GM13976 (cell line): ENCODE results near the gene HOXC6.
"Not testable (repeated sequence)": the region's sequence is repeated elsewhere in the genome, so short reads cannot be mapped to it uniquely, and the experiment has no call there.

Source experiments
- DNase-seq: peaks from one replicate; pipeline ENCODE4 v3.0.0; 2012; ENCODE audit warnings: low spot score
- in situ Hi-C: fragments of 300-500 bp; cut with MboI; formaldehyde crosslinking; loops from one replicate; pipeline ENCODE4 v1.12.0; 2022; ENCODE audit warnings: low sequenced_read_pairs, mixed read lengths, inconsistent platforms; ENCODE audit not compliant: unreplicated experiment
- TF ChIP-seq, protein P1 (sequence below): IDR thresholded peaks from 2 replicates; pipeline ENCODE4 v1.5.1; 2012; ENCODE audit warnings: borderline replicate concordance, mild to moderate bottlenecking; ENCODE audit not compliant: insufficient read depth; ENCODE audit errors: extremely low read depth, missing control alignments, control extremely low read depth

Gene HOXC6

DNA sequence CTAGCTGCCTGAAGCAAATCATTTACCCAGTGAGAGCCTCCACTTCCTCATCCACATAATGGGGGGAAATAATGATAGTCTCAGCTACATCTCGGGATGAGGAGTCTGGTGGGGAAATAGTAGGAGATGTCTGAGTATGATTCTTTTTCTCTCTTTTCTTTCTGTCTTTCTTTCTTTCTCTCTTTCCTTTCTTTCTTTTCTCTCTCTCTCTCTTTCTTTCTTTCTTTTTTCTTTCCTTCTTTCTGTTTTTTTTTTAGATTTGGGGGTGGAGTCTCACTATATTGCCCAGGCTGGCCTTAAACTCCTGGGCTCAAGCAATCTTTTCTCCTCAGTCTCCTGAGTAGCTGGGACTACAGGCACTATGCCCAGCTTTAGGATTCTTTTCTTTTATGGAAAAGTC is 38.2 kb downstream of the HOXC6 start:
- TF ChIP-seq, protein P1, sequence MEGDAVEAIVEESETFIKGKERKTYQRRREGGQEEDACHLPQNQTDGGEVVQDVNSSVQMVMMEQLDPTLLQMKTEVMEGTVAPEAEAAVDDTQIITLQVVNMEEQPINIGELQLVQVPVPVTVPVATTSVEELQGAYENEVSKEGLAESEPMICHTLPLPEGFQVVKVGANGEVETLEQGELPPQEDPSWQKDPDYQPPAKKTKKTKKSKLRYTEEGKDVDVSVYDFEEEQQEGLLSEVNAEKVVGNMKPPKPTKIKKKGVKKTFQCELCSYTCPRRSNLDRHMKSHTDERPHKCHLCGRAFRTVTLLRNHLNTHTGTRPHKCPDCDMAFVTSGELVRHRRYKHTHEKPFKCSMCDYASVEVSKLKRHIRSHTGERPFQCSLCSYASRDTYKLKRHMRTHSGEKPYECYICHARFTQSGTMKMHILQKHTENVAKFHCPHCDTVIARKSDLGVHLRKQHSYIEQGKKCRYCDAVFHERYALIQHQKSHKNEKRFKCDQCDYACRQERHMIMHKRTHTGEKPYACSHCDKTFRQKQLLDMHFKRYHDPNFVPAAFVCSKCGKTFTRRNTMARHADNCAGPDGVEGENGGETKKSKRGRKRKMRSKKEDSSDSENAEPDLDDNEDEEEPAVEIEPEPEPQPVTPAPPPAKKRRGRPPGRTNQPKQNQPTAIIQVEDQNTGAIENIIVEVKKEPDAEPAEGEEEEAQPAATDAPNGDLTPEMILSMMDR: no peak
- DNase-seq: no peak
- in situ Hi-C loops: no loop called here

DNA sequence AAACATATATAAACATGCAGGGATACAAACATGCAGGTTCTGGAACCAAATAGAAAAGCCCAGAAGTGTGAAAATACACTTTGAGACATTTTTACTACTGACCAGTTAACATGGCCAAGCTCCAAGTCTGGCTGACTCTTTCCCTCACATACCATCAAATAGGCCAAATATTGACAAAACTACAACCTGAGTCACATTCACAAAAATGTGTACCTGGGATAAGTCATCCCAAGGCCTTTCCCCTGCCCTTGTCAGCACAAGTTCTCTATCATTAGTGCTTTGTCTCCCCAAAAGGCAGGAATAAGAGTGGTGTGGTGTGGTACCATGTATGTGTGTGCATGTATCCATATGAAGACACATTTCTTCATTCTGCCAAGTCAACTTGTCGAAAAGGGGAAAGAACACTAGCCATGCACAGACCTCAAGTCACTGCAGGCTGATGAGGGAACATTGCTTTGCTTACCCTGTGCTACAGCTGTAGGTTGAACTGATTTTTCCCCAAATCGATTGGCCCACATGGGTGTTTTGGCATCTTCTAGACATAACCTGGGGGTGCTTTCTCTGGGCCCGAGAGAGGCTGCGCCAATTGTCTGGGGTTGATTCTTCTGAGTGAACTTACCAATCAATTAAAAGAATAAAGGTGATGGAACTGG is 40.3 kb downstream of the HOXC6 start:
- TF ChIP-seq, protein P1: no peak
- in situ Hi-C loops: no loop called here
- DNase-seq: no peak

DNA sequence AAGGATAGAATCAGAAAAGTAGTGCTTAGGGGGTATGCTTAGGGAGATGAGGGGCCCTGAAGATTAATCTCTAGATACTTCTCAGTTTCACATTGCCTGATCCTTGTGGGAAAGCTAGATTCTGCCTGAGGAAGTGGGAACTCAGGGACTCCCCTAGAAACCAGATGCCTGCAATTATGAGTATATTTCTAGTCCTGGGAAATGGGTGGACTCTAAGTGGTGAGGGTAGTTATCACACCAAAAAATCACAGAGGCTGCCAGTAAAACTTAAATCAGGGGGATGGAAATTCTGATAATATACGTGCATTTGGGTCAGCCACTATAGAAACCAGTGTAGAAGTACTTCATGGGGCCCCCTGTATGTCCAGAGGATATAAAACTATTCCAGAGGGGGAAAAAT is 43.7 kb downstream of the HOXC6 start:
- in situ Hi-C loops: no loop called here
- DNase-seq: no peak
- TF ChIP-seq, protein P1: no peak

DNA sequence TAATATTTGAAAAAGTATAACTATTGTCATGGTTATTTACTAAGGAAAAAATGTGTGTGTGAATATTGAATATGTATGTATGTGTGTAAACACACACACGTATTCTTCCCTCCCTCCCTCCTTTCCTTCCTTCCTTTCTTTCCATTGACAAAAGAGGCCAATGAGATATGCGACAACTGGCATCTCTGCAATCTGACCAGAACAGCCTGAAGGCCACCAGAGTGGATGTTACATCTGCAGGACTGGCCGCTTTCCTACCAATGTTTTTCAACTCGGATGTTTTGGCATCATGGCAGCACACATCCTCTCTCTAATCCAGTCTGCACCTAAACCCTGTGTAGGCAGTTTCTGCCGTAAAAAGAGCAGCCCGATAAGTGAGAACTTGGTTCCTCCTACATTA is 46.1 kb downstream of the HOXC6 start:
- DNase-seq: no peak
- in situ Hi-C loops: no loop called here

DNA sequence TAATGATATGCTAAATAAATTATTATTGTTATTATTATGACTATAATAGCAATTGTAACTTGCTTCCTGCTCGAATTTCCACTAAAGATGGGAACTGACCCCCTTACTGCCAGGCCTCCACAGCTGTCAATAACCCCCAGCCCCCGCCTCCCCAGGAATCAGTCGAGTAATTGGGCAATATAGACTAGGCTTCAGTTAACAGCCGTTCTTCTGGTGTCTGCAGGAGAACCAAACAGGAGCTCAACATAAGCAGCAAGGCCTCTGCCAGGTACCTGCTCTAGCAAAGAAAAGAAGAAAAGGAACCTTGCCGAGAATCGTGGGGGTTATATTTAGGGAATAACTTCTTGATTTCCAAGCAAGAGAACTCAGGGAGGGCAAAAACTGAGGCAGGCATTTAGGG is 47.2 kb downstream of the HOXC6 start:
- no peak for DNase-seq
- TF ChIP-seq, protein P1: no peak
- in situ Hi-C loops: no loop called here

More for the DNA sequence above, 46.1 kb downstream of the HOXC6 start:
- TF ChIP-seq, protein P1: no peak

DNA sequence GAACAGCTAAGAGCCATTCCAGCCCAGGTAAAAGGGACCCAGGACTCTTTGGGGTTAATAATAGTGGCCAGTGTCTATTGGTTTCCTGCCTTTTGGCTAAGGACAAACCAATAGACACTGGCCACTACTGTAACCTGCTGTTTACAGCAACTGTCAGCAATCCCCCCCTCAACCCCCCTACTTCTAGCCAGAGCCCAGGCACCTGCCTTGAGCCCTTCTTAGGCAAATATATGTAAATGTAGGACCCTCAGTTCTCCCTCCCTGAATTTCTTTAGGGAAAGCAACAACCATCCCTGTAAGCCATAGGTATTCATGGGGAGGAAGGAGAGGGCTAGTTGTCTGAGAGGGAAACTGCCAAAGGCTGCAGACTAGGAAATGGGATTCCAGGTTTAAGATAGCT is 47.7 kb downstream of the HOXC6 start:
- in situ Hi-C loops: no loop called here
- no peak for DNase-seq
- TF ChIP-seq, protein P1: no peak

DNA sequence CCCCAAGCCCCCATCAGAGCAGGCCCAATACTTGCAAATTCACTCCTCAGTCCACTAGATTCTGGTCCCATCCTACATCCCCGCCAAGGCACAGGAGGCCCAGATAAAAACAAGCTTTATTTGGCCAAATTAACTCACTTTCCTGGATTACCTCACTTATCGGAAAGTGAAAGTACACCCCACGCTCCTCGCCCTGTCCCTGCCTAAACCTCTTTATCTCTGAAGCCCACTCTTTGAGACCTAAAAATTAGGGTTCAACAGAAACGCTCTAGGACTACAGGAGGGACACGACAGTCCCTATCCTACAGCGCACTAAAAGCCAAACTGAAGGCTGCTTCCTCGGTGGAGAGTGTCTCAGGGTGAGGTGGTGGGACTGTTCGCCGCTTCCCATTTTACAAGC is 49.6 kb downstream of the HOXC6 start:
- in situ Hi-C loops, DNase-seq: not testable (repeated sequence)

DNA sequence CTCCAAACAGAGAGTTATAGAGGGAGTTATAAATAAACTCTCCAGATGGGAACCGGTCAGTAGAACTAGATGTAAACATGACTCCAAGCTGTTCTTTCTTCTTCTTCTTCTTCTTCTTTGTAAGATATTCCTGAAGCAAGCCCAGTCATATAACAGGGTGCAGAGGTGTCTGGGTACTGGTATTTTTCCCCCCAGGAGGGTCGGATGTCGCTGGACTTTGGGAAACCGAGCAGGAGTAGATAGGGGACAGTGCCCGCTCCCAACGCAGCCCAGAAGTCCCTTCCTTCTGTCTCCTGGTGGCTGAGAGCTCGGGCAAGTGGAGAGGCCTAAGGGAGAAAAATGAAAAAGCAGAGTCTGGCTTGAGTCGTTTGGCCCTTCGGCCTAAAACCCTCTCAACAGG is 50.9 kb downstream of the HOXC6 start:
- DNase-seq, in situ Hi-C loops: not testable (repeated sequence)
